Measurements from ENCODE around the gene NPIPB6. TPM values are rescaled to one million over a fixed set of nuclear protein-coding genes. Genes with fewer than 3 reads are reported as not detected.

NPIPB6 gene
- total RNA-seq, 3 donors from 2014 or later (not counting 1 experiment from before 2014, with no cell fraction given) = 4.1 to 5.7 TPM; not detected in 1

DNA sequence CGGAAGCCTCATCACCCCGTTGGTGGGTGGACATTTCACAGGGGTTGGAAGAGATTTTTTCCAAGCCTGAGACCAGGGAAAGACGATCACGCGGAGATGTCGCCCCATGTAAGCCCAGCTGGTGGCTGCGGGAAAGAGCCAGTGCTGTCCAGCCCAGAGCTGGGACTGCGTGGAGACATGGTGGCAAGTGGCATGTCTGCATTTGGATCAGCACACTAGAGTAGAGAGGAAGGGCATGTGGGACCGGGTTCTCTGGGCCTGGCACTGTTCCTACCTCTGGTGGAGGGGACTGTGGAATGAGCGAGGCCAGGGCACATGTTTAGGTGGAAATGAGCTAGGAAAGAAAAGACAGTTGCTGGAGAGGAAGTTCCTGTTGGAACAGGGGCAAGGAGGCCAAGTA is 51.0 kb downstream of the NPIPB6 start:
- Histone ChIP-seq H3K27me3 (ENCODE audit: control insufficient read depth, insufficient read depth, low read length) (no peaks in the 10 kb centered on the region), H3K4me1 (ENCODE audit: control insufficient read depth, insufficient read depth, low read length) (peaks cover 93% of the 10 kb centered on the region), H3K27ac (ENCODE audit: low read length) (peak overlapping the region; percentile 90), H3K4me3 (ENCODE audit: low read length) (no peak overlapping the region), H3K9me3 (ENCODE audit: control insufficient read depth, insufficient read depth, low read length) (no peaks in the 10 kb centered on the region), H3K36me3 (ENCODE audit: control insufficient read depth, insufficient read depth, low read length) (no peaks in the 10 kb centered on the region)
- H3K36me3 Mint-ChIP-seq = no peaks in the 10 kb centered on the region
- no peaks in the 10 kb centered on the region for H3K9me3 Mint-ChIP-seq
- TF ChIP-seq, protein P1, sequence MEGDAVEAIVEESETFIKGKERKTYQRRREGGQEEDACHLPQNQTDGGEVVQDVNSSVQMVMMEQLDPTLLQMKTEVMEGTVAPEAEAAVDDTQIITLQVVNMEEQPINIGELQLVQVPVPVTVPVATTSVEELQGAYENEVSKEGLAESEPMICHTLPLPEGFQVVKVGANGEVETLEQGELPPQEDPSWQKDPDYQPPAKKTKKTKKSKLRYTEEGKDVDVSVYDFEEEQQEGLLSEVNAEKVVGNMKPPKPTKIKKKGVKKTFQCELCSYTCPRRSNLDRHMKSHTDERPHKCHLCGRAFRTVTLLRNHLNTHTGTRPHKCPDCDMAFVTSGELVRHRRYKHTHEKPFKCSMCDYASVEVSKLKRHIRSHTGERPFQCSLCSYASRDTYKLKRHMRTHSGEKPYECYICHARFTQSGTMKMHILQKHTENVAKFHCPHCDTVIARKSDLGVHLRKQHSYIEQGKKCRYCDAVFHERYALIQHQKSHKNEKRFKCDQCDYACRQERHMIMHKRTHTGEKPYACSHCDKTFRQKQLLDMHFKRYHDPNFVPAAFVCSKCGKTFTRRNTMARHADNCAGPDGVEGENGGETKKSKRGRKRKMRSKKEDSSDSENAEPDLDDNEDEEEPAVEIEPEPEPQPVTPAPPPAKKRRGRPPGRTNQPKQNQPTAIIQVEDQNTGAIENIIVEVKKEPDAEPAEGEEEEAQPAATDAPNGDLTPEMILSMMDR (IDR thresholded peaks at IDR 0.05) = no peak
- H3K27me3 Mint-ChIP-seq (ENCODE audit: low read depth in 2 of 2) = no peaks in the 10 kb centered on the region
- WGBS (ENCODE audit: insufficient coverage) = 84% methylated on average over 10 of the region's 10 CpGs
- peak overlapping the region; percentile 78 for H3K4me3 Mint-ChIP-seq
- intact Hi-C loops (cut with micrococcal nuclease) = loop anchor here (5.0 kb wide), 1 partner anchor 170 kb away; no protein-coding TSS in a partner anchor
- H3K27ac Mint-ChIP-seq = peak overlapping the region; percentile 97 to 99
- DNase-seq (no peak), ATAC-seq (no peak)
- peaks cover 55 to 76% of the 10 kb centered on the region in 2 donors for H3K4me1 Mint-ChIP-seq

DNA sequence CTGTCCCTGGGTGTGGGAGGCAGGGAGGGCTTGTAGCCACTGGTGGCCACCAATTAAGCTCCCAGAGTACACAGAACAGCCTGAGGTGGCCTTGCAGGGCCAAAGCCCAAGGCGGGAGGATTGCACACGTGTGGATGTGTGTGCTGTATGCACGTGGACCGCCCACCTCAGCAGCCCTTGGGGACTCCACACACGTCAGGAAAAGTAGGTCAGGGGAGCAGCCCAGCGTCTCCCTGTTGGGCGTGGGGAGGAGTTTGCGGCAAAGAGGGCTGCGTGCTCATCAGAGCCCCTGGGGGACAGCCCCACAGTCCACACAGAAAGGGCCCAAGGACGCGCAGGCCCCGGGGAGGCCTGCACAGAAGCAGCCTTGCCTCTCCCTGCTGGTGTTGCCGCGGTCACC is 51.4 kb downstream of the NPIPB6 start:
- H3K9me3 ChIP-seq (ENCODE audit: control insufficient read depth, insufficient read depth, low read length) = no peaks in the 10 kb centered on the region
- peak overlapping the region; percentile 78 for H3K4me3 Mint-ChIP-seq
- peaks cover 57 to 76% of the 10 kb centered on the region in 2 donors for H3K4me1 Mint-ChIP-seq
- H3K4me1 ChIP-seq (ENCODE audit: control insufficient read depth, insufficient read depth, low read length) = peaks cover 89% of the 10 kb centered on the region
- no peaks in the 10 kb centered on the region for H3K9me3 Mint-ChIP-seq
- no peaks in the 10 kb centered on the region for H3K27me3 Mint-ChIP-seq (ENCODE audit: low read depth in 2 of 2)
- intact Hi-C loops (cut with micrococcal nuclease) = loop anchor here (5.0 kb wide), 1 partner anchor 170 kb away; no protein-coding TSS in a partner anchor
- H3K4me3 ChIP-seq (ENCODE audit: low read length) = no peak overlapping the region
- H3K36me3 Mint-ChIP-seq = no peaks in the 10 kb centered on the region
- no peaks in the 10 kb centered on the region for H3K36me3 ChIP-seq (ENCODE audit: control insufficient read depth, insufficient read depth, low read length)
- DNase-seq (peak in 1 of 2 donors; percentile 57), ATAC-seq (peak in 2 of 3 donors; percentile 13 to 14)
- TF ChIP-seq, protein P1 (IDR thresholded peaks at IDR 0.05) = no peak
- peak overlapping the region; percentile 90 for H3K27ac ChIP-seq (ENCODE audit: low read length)
- H3K27me3 ChIP-seq (ENCODE audit: control insufficient read depth, insufficient read depth, low read length) = no peaks in the 10 kb centered on the region
- WGBS (ENCODE audit: insufficient coverage) = 59% methylated on average over 14 of the region's 14 CpGs
- H3K27ac Mint-ChIP-seq = peak overlapping the region; percentile 97 to 99

DNA sequence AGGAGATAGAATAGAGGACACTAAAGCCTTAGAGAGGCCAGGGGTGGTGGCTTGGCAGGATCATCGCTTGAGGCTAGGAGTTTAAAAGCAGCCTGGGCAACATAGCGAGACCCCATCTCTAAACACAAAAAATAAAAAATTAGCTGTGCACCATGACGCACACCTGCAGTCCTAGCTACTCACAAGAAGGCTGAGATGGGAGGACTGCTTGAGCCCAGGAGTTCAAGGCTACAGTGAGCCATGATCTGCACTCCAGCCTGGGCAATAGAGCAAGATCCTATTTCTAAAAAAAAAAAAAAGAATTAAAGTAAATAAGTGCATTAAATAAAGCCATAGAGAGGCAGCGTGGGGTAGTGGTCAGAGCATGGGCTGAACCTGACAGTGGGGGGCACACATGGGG is 51.9 kb downstream of the NPIPB6 start:
- no peaks in the 10 kb centered on the region for H3K36me3 ChIP-seq (ENCODE audit: control insufficient read depth, insufficient read depth, low read length)
- H3K4me1 ChIP-seq (ENCODE audit: control insufficient read depth, insufficient read depth, low read length) = peaks cover 84% of the 10 kb centered on the region
- 93% methylated on average over 4 of the region's 4 CpGs for WGBS (ENCODE audit: insufficient coverage)
- H3K4me3 Mint-ChIP-seq = peak overlapping the region; percentile 84
- H3K27ac Mint-ChIP-seq = peak overlapping the region; percentile 97 to 99
- DNase-seq (no peak), ATAC-seq (no peak)
- TF ChIP-seq, protein P1 (IDR thresholded peaks at IDR 0.05) = no peak
- H3K9me3 ChIP-seq (ENCODE audit: control insufficient read depth, insufficient read depth, low read length) = no peaks in the 10 kb centered on the region
- H3K27me3 ChIP-seq (ENCODE audit: control insufficient read depth, insufficient read depth, low read length) = no peaks in the 10 kb centered on the region
- no peaks in the 10 kb centered on the region for H3K27me3 Mint-ChIP-seq (ENCODE audit: low read depth in 2 of 2)
- H3K27ac ChIP-seq (ENCODE audit: low read length) = peak overlapping the region; percentile 90
- intact Hi-C loops (cut with micrococcal nuclease) = loop anchor here (5.0 kb wide), 1 partner anchor 169 kb away; no protein-coding TSS in a partner anchor
- H3K4me3 ChIP-seq (ENCODE audit: low read length) = no peak overlapping the region
- H3K4me1 Mint-ChIP-seq = peaks cover 55 to 77% of the 10 kb centered on the region in 2 donors
- no peaks in the 10 kb centered on the region for H3K36me3 Mint-ChIP-seq
- H3K9me3 Mint-ChIP-seq = no peaks in the 10 kb centered on the region

DNA sequence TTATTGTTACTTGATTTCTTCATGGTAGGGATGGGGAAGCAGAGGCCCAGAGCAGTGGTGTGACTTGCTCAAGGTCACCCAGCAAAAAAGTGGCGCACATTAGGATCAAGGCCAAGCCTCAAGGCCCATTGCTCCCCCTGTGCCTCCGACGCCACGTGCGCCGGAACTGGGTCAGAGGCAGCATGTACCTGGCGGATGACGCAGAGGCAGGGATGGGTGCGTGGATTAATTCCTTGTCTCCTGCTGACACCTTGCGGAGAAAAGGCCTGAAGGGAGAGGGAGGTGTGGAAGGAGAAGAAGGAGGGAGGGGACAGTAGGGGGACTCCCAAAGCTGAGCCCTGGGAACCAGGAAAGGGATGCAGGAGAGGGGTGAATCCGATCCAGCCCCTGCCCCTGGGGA is 52.5 kb downstream of the NPIPB6 start:
- H3K4me3 Mint-ChIP-seq = peak overlapping the region; percentile 84
- intact Hi-C loops (cut with micrococcal nuclease) = loop anchor here (5.0 kb wide), 1 partner anchor 168 kb away; no protein-coding TSS in a partner anchor
- no peak overlapping the region for H3K4me3 ChIP-seq (ENCODE audit: low read length)
- no peaks in the 10 kb centered on the region for H3K9me3 ChIP-seq (ENCODE audit: control insufficient read depth, insufficient read depth, low read length)
- H3K27me3 Mint-ChIP-seq (ENCODE audit: low read depth in 2 of 2) = no peaks in the 10 kb centered on the region
- no peaks in the 10 kb centered on the region for H3K36me3 ChIP-seq (ENCODE audit: control insufficient read depth, insufficient read depth, low read length)
- H3K27ac Mint-ChIP-seq = peak overlapping the region; percentile 97 to 99
- H3K27ac ChIP-seq (ENCODE audit: low read length) = peak overlapping the region; percentile 90
- peaks cover 78% of the 10 kb centered on the region for H3K4me1 ChIP-seq (ENCODE audit: control insufficient read depth, insufficient read depth, low read length)
- no peaks in the 10 kb centered on the region for H3K9me3 Mint-ChIP-seq
- H3K36me3 Mint-ChIP-seq = no peaks in the 10 kb centered on the region
- WGBS (ENCODE audit: insufficient coverage) = 95% methylated on average over 11 of the region's 11 CpGs
- H3K27me3 ChIP-seq (ENCODE audit: control insufficient read depth, insufficient read depth, low read length) = no peaks in the 10 kb centered on the region
- DNase-seq (no peak), ATAC-seq (no peak)
- H3K4me1 Mint-ChIP-seq = peaks cover 61 to 77% of the 10 kb centered on the region in 2 donors
- TF ChIP-seq, protein P1 (IDR thresholded peaks at IDR 0.05) = no peak

All from natural killer cell (primary cell).